Suprapubic skin (tissue), 3 donors: ENCODE results near the gene NBL1.

ENCODE experiments used
- CTCF ChIP-seq, 2 donors: fragments of 200-600 bp in 1 of 2; fragments of 450-650 bp in 1 of 2; sonication (generic) in 1 of 2; IDR thresholded peaks; one replicate each; pipeline ENCODE4 v1.5.1; 2016 to 2019; ENCODE audit warnings: antibody characterized with exemption in 2 of 2, mild to moderate bottlenecking in 1 of 2, moderate library complexity in 1 of 2
- EP300 ChIP-seq: sonication (generic); formaldehyde crosslinking; IDR thresholded peaks from one replicate; pipeline ENCODE4 v1.6.1; 2017; ENCODE audit warnings: antibody characterized with exemption
- POLR2A ChIP-seq, 2 donors: fragments of 450-650 bp; IDR thresholded peaks; one replicate each; pipeline ENCODE4 v1.6.1; 2017; ENCODE audit warnings: antibody characterized with exemption in 2 of 2, mild to moderate bottlenecking in 2 of 2, moderate library complexity in 2 of 2

GRCh38 chr1:19675797-19676196 lies 31.7 kb downstream of the NBL1 start:
- TF ChIP-seq CTCF (IDR thresholded peaks at IDR 0.05) (no peak), EP300 (no peak), POLR2A (IDR thresholded peaks at IDR 0.05) (no peak)
